Endodermal cell (in vitro differentiated cells): ENCODE measurements around the gene ZNF445. TPM values are rescaled to one million over a fixed set of nuclear protein-coding genes. Genes with fewer than 3 reads are reported as not detected.
"Not testable (repeated sequence)": the region's sequence is repeated elsewhere in the genome, so short reads cannot be mapped to it uniquely, and the experiment has no call there.

Experiments used
- DNase-seq: peaks from one replicate; pipeline ENCODE4 v3.0.0-alpha.2; 2017
- H3K27ac ChIP-seq: 2 replicates; pipeline ENCODE4 v1.5.1; 2013; ENCODE audit warnings: mild to moderate bottlenecking, low read depth, low read length, moderate library complexity
- H3K27me3 ChIP-seq: 2 replicates; pipeline ENCODE4 v1.6.1; 2013; ENCODE audit warnings: mild to moderate bottlenecking, low read length, moderate library complexity; ENCODE audit not compliant: insufficient read depth, control insufficient read depth, poor library complexity, severe bottlenecking
- H3K36me3 ChIP-seq: 2 replicates; pipeline ENCODE4 v1.7.0; 2013; ENCODE audit warnings: mild to moderate bottlenecking, low read length, moderate library complexity; ENCODE audit not compliant: control insufficient read depth, insufficient read depth
- H3K4me1 ChIP-seq: one replicate; pipeline ENCODE4 v1.7.0; 2013; ENCODE audit warnings: low read length; ENCODE audit not compliant: control insufficient read depth, insufficient read depth
- H3K4me3 ChIP-seq: 2 replicates; pipeline ENCODE4 v1.5.1; 2013; ENCODE audit warnings: mild to moderate bottlenecking, low read length, moderate library complexity
- H3K9ac ChIP-seq: 2 replicates; pipeline ENCODE4 v1.6.1; 2013; ENCODE audit warnings: mild to moderate bottlenecking, low read length, moderate library complexity; ENCODE audit not compliant: poor library complexity, severe bottlenecking; ENCODE audit errors: extremely low read depth
- H3K9me3 ChIP-seq: 2 replicates; pipeline ENCODE4 v1.6.1; 2013; ENCODE audit warnings: mild to moderate bottlenecking, low read length, moderate library complexity; ENCODE audit not compliant: control insufficient read depth
- H3K27ac Mint-ChIP-seq: 2 replicates; pipeline ENCODE4 v1.8.0; 2020; ENCODE audit warnings: mixed read lengths
- H3K27me3 Mint-ChIP-seq: 2 replicates; pipeline ENCODE4 v1.8.0; 2021; ENCODE audit warnings: mild to moderate bottlenecking, mixed read lengths; ENCODE audit not compliant: insufficient read depth
- H3K36me3 Mint-ChIP-seq: 2 replicates; pipeline ENCODE4 v1.8.0; 2020; ENCODE audit warnings: low read depth, mixed read lengths
- H3K4me1 Mint-ChIP-seq: 2 replicates; pipeline ENCODE4 v1.8.0; 2020; ENCODE audit warnings: mixed read lengths
- H3K4me3 Mint-ChIP-seq: 2 replicates; pipeline ENCODE4 v1.8.0; 2020; ENCODE audit warnings: mild to moderate bottlenecking, moderate library complexity, mixed read lengths
- H3K9me3 Mint-ChIP-seq: 2 replicates; pipeline ENCODE4 v1.8.0; 2020; ENCODE audit warnings: mild to moderate bottlenecking, mixed read lengths
- CTCF ChIP-seq: fragments of 200-600 bp; sonication (generic); conservative IDR thresholded peaks from 2 replicates; pipeline ENCODE4 v1.5.0; 2021; ENCODE audit warnings: antibody characterized with exemption, mild to moderate bottlenecking
- WGBS, 2 experiments: methylation state at CpG; one replicate each; pipeline versions ENCODE4 v1.1.5 to v1.1.7; 2013; ENCODE audit warnings: missing lambda C conversion rate in 2 of 2, mixed read lengths in 1 of 2; ENCODE audit not compliant: insufficient coverage in 1 of 2, insufficient read length in 1 of 2; 5-methylcytosine and 5-hydroxymethylcytosine counted together
- total RNA-seq, 2 donors: library from RNA; stranded (reverse); fragmentation: NEBNext Ultra II Directional in 1 of 2; extraction: Animal tissue kit (Norgen Biotek cat#: 25700) in 1 of 2; gene quantifications; 2 replicates in 1 of 2; 3 replicates in 1 of 2; pipeline ENCODE4 v1.2.1, GENCODE V29; 2021

ZNF445 gene
- total RNA-seq, 2 donors from 2014 or later = 35.4 to 56.9 TPM

GRCh38 chr3:44400771-44401170 is 76.7 kb downstream of the ZNF445 start:
- Mint-ChIP-seq H3K4me1 (no peaks in the 10 kb centered on the region), H3K36me3 (peaks cover 12% of the 10 kb centered on the region), H3K9me3 (no peaks in the 10 kb centered on the region), H3K27ac (no peak overlapping the region), H3K27me3 (no peaks in the 10 kb centered on the region), H3K4me3 (no peak overlapping the region)
- TF ChIP-seq CTCF = no peak
- Histone ChIP-seq H3K4me1 (no peaks in the 10 kb centered on the region), H3K4me3 (no peak overlapping the region), H3K9ac (no peak overlapping the region), H3K9me3 (no peaks in the 10 kb centered on the region), H3K27ac (no peak overlapping the region), H3K27me3 (no peaks in the 10 kb centered on the region), H3K36me3 (peaks cover 5% of the 10 kb centered on the region)
- DNase-seq = no peak
- 91% methylated on average over 2 of the region's 2 CpGs; no CpG with 5 or more reads in 1 of the 2 experiments for WGBS, 2 experiments

- H3K36me3 ChIP-seq = peaks cover 5% of the 10 kb centered on the region
- no peak overlapping the region for H3K4me3 ChIP-seq
- H3K27ac ChIP-seq = no peak overlapping the region
- Mint-ChIP-seq H3K27ac (no peak overlapping the region), H3K4me3 (no peak overlapping the region), H3K4me1 (no peaks in the 10 kb centered on the region), H3K9me3 (no peaks in the 10 kb centered on the region), H3K27me3 (no peaks in the 10 kb centered on the region), H3K36me3 (peaks cover 8% of the 10 kb centered on the region)
- no peaks in the 10 kb centered on the region for H3K4me1 ChIP-seq
- DNase-seq = no peak
- no peak overlapping the region for H3K9ac ChIP-seq
- TF ChIP-seq CTCF = no peak
- H3K9me3 ChIP-seq = no peaks in the 10 kb centered on the region
- 99 to 100% methylated on average over 4 of the region's 4 CpGs for WGBS, 2 experiments
- no peaks in the 10 kb centered on the region for H3K27me3 ChIP-seq
Measured at GRCh38 chr3:44398853-44399252, 78.6 kb downstream of the ZNF445 start.

GRCh38 chr3:44398271-44398670 is 79.2 kb downstream of the ZNF445 start:
- H3K4me3 ChIP-seq, H3K36me3 ChIP-seq, H3K4me3 Mint-ChIP-seq, H3K9me3 Mint-ChIP-seq, H3K4me1 ChIP-seq, H3K9ac ChIP-seq, H3K4me1 Mint-ChIP-seq, H3K27me3 ChIP-seq, DNase-seq, H3K9me3 ChIP-seq, H3K27ac Mint-ChIP-seq, H3K27me3 Mint-ChIP-seq, H3K36me3 Mint-ChIP-seq, H3K27ac ChIP-seq: not testable (repeated sequence)
- 95 to 96% methylated on average over 5 to 8 of the region's 8 CpGs for WGBS, 2 experiments
